Nephron (organoid): ENCODE results near the gene USP20.

Experiments
- H3K27ac Mint-ChIP-seq, 3 experiments: 2 replicates each; pipeline ENCODE4 v1.8.0; 2020; ENCODE audit warnings: mixed read lengths in 3 of 3, mild to moderate bottlenecking in 2 of 3, moderate library complexity in 1 of 3
- H3K27me3 Mint-ChIP-seq: 2 replicates; pipeline ENCODE4 v1.8.0; 2021; ENCODE audit warnings: low read depth, mild to moderate bottlenecking, moderate library complexity, mixed read lengths
- H3K36me3 Mint-ChIP-seq: 2 replicates; pipeline ENCODE4 v1.8.0; 2020; ENCODE audit warnings: low read depth, mixed read lengths
- H3K4me1 Mint-ChIP-seq: 2 replicates; pipeline ENCODE4 v1.8.0; 2020; ENCODE audit warnings: mixed read lengths
- H3K4me3 Mint-ChIP-seq, 3 experiments: 2 replicates each; pipeline ENCODE4 v1.8.0; 2020; ENCODE audit warnings: mild to moderate bottlenecking in 3 of 3, mixed read lengths in 3 of 3, moderate library complexity in 2 of 3
- H3K9me3 Mint-ChIP-seq: 2 replicates; pipeline ENCODE4 v1.8.0; 2020; ENCODE audit warnings: mixed read lengths
- TF ChIP-seq, protein P1 (sequence below), 3 experiments: fragments of 200-600 bp; sonication (generic); IDR thresholded peaks; one replicate each; pipeline ENCODE4 v1.5.0; 2021; ENCODE audit warnings: antibody characterized with exemption in 3 of 3; ENCODE audit not compliant: unreplicated experiment in 3 of 3

USP20 gene

DNA sequence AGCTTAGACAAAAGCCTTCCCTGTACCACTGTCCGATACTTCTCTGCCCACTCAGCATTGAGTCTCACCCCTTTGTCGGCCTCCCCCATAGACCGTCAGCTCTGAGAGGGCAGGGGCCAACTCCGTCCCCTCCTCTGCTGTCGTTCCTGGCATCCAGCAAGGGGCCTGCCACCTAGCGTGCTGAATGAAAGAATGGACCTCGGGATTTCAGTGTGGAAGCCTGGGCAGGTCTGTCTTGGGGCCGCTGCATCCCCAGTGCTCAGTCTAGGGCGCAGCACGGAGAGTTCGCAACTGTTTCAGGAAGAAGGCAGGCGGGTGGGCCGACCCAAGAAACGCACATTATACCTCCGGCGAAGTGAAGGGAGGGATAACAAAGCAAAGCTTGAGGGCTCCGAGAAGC lies 33.8 kb upstream of the USP20 start:
- Mint-ChIP-seq H3K4me1 (peaks cover 12% of the 10 kb centered on the region), H3K4me3 (peak overlapping the region; percentile 64 to 83 (median 72)), H3K36me3 (peaks cover 11% of the 10 kb centered on the region), H3K9me3 (no peaks in the 10 kb centered on the region), H3K27me3 (peaks cover 7% of the 10 kb centered on the region), H3K27ac (no peak overlapping the region)
- TF ChIP-seq, protein P1, sequence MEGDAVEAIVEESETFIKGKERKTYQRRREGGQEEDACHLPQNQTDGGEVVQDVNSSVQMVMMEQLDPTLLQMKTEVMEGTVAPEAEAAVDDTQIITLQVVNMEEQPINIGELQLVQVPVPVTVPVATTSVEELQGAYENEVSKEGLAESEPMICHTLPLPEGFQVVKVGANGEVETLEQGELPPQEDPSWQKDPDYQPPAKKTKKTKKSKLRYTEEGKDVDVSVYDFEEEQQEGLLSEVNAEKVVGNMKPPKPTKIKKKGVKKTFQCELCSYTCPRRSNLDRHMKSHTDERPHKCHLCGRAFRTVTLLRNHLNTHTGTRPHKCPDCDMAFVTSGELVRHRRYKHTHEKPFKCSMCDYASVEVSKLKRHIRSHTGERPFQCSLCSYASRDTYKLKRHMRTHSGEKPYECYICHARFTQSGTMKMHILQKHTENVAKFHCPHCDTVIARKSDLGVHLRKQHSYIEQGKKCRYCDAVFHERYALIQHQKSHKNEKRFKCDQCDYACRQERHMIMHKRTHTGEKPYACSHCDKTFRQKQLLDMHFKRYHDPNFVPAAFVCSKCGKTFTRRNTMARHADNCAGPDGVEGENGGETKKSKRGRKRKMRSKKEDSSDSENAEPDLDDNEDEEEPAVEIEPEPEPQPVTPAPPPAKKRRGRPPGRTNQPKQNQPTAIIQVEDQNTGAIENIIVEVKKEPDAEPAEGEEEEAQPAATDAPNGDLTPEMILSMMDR (IDR thresholded peaks at IDR 0.05; ENCODE audit: unreplicated experiment in 3 of 3) = no peak

DNA sequence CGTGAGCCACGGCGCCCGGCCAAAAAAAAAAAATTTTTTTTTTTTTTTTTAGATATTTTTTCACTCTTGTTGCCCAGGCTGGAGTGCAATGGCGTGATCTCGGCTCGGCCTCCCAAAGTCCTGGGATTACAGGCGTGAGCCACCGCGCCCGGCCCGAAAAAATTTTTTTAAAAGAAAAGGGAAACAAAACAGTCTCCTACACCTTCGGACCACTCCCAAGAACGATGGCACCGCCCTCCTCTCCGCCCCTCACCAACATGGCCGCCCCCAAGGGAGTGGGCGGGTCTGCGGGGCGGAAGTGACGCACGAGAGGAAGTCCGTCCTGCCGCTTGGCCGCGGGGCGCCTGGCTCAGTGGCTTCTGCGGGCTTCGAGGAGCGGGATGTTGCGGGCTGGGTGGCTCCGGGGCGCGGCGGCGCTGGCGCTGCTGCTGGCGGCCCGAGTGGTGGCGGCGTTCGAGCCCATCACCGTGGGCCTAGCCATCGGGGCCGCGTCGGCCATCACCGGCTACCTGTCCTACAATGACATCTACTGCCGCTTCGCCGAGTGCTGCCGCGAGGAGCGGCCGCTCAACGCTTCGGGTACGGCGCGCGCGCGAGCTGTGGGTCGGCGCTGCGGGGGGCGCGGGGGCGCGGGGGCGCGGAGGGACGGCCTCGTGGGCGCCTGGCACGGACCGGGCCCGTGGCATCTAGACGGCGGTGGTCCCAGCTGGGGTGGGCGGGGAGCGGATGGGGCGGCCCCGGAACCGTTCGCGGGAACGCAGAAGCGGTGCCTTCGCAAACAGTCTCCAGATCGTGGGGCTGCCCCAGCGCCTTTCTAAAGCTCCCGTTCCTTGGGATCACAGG lies 32.2 kb upstream of the USP20 start, which contains the start of gene TOR1B:
TSS of gene TOR1B (plus strand) at position 352 of the 843 bp plus-strand sequence. CDS start at position 381, 29 bp downstream.
- Mint-ChIP-seq H3K9me3 (no peaks in the 10 kb centered on the region), H3K36me3 (peaks cover 19% of the 10 kb centered on the region), H3K27ac (peak within 1 kb of the TSS in 2 of 3 experiments; percentile 67 to 76), H3K4me1 (peaks cover 12% of the 10 kb centered on the region), H3K4me3 (peak within 1 kb of the TSS; percentile 87 to 92 (median 91)), H3K27me3 (peaks cover 7% of the 10 kb centered on the region)
- TF ChIP-seq, protein P1 (IDR thresholded peaks at IDR 0.05; ENCODE audit: unreplicated experiment in 3 of 3) = no peak

DNA sequence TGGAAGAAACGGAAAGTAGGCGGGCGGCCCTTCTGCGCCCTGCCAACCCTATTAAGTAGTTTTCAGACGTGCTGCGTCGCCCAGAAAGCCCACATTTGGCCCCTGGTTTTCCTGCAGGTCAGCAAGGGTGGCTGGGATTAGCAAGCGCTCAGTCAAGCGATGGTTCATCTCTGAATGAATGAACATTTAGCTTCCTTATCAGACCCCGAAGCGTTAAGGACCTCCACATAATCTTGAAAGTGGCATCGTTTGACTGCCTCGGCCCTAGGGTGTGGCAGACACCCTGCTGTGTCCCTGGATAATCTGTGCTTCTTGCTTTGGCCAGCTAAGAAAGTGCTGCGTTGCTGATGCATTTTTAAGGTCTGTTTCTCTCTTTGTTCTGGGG lies 31.6 kb upstream of the USP20 start:
- peaks cover 12% of the 10 kb centered on the region for H3K4me1 Mint-ChIP-seq
- no peaks in the 10 kb centered on the region for H3K9me3 Mint-ChIP-seq
- peak overlapping the region; percentile 87 to 91 (median 87) for H3K4me3 Mint-ChIP-seq
- H3K27ac Mint-ChIP-seq = peak overlapping the region in 1 of 3 experiments; percentile 76
- TF ChIP-seq, protein P1 (IDR thresholded peaks at IDR 0.05; ENCODE audit: unreplicated experiment in 3 of 3) = no peak
- H3K27me3 Mint-ChIP-seq = peaks cover 7% of the 10 kb centered on the region
- peaks cover 20% of the 10 kb centered on the region for H3K36me3 Mint-ChIP-seq

DNA sequence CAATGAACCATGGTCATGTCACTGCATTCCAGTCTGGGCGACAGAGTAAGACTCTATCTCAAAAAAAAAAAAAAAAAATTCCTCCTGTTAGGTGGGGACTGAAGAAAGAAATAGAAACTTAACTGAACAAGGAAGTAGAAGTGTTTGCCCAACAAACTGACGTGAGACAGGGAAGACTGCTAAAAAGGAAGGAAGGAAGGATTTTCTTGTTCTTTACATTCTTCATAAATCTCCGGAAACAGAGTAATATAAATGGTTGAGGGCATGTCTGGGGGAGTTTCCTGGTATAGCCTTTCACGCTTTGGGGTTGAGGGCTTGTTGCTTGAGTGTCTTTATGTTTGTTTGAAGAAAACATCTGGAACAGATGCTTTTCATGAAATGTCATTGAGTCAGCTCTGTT lies 29.2 kb upstream of the USP20 start:
- H3K27ac Mint-ChIP-seq = peak overlapping the region in 1 of 3 experiments; percentile 40
- peaks cover 12% of the 10 kb centered on the region for H3K4me1 Mint-ChIP-seq
- TF ChIP-seq, protein P1 (IDR thresholded peaks at IDR 0.05; ENCODE audit: unreplicated experiment in 3 of 3) = no peak
- H3K4me3 Mint-ChIP-seq = peak overlapping the region; percentile 59 to 76 (median 63)
- peaks cover 7% of the 10 kb centered on the region for H3K27me3 Mint-ChIP-seq
- H3K36me3 Mint-ChIP-seq = peaks cover 38% of the 10 kb centered on the region
- no peaks in the 10 kb centered on the region for H3K9me3 Mint-ChIP-seq

DNA sequence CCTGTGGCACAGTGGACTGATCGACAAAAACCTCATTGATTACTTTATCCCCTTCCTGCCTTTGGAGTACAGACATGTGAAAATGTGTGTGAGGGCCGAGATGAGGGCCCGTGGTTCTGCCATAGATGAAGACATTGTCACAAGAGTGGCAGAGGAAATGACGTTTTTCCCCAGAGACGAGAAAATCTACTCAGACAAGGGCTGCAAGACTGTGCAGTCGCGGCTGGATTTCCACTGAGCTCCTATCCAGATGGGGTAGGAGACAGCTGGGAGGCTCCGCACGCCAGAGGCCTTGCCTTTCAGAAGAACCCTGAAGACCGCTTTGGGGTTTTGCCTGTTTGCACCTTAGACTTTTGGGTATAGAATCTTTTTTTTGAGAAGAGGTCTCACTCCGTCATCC lies 25.9 kb upstream of the USP20 start:
- Mint-ChIP-seq H3K4me1 (peaks cover 7% of the 10 kb centered on the region), H3K27ac (no peak overlapping the region), H3K4me3 (no peak overlapping the region), H3K27me3 (no peaks in the 10 kb centered on the region), H3K36me3 (peaks cover 45% of the 10 kb centered on the region), H3K9me3 (no peaks in the 10 kb centered on the region)
- TF ChIP-seq, protein P1 (IDR thresholded peaks at IDR 0.05; ENCODE audit: unreplicated experiment in 3 of 3) = no peak
